SIG-M5 treated with dmso at 0.1 percent for 504 hours (cell line): Measurements from ENCODE around the gene CASQ2.

Experiments
- DNase-seq: peaks from one replicate; lab custom pipeline; 2025; ENCODE audit not compliant: unreplicated experiment; lab: John Stamatoyannopoulos, UW

The CASQ2 gene

GRCh38 chr1:115732316-115732715 is 36.2 kb downstream of the CASQ2 start:
- DNase-seq = no peak

GRCh38 chr1:115729756-115730155 is 38.8 kb downstream of the CASQ2 start:
- DNase-seq = no peak

GRCh38 chr1:115728341-115728740 is 40.2 kb downstream of the CASQ2 start:
- no peak for DNase-seq

- DNase-seq = peak; percentile 97
These were observed 40.7 kb downstream of the CASQ2 start for GRCh38 chr1:115727706-115728249.

- DNase-seq = no peak
These were observed 41.9 kb downstream of the CASQ2 start for GRCh38 chr1:115726570-115726969.

- no peak for DNase-seq
These were observed 42.4 kb downstream of the CASQ2 start for GRCh38 chr1:115726161-115726560.

GRCh38 chr1:115725600-115725999 is 42.9 kb downstream of the CASQ2 start:
- DNase-seq = no peak

- no peak for DNase-seq
These were observed 44.8 kb downstream of the CASQ2 start for GRCh38 chr1:115723756-115724155.

- DNase-seq = no peak
These were observed 46.3 kb downstream of the CASQ2 start for GRCh38 chr1:115722221-115722620.

GRCh38 chr1:115719285-115719684 is 49.2 kb downstream of the CASQ2 start:
- no peak for DNase-seq

GRCh38 chr1:115718011-115718754 is 50.3 kb downstream of the CASQ2 start:
- no peak for DNase-seq

- DNase-seq = peak; percentile 29
These were observed 51.0 kb downstream of the CASQ2 start for GRCh38 chr1:115717541-115717940.

- DNase-seq = peak; percentile 89
These were observed 53.9 kb downstream of the CASQ2 start for GRCh38 chr1:115714572-115715141.

- peak; percentile 11 for DNase-seq
These were observed 54.6 kb downstream of the CASQ2 start for GRCh38 chr1:115713906-115714305.

- DNase-seq = peak; percentile 50
These were observed 55.5 kb downstream of the CASQ2 start for GRCh38 chr1:115712911-115713609.

- peak; percentile 42 for DNase-seq
These were observed 57.5 kb downstream of the CASQ2 start for GRCh38 chr1:115710859-115711624.

- DNase-seq = peak; percentile 54
These were observed 61.7 kb downstream of the CASQ2 start for GRCh38 chr1:115706587-115707425.

- DNase-seq = no peak
These were observed 62.6 kb downstream of the CASQ2 start for GRCh38 chr1:115705963-115706362.

GRCh38 chr1:115705085-115705951 is 63.2 kb downstream of the CASQ2 start:
- no peak for DNase-seq
